SH-SY5Y (cell line): ENCODE data around the gene PYGB.

Source experiments
- GATA2 ChIP-seq: IDR thresholded peaks from 2 replicates; pipeline ENCODE4 v1.6.1; 2011; ENCODE audit warnings: mild to moderate bottlenecking, low read depth, low read length
- GATA3 ChIP-seq: IDR thresholded peaks from 2 replicates; pipeline ENCODE4 v1.6.1; 2011; ENCODE audit warnings: low read depth, mild to moderate bottlenecking, low read length, moderate library complexity

PYGB gene

DNA sequence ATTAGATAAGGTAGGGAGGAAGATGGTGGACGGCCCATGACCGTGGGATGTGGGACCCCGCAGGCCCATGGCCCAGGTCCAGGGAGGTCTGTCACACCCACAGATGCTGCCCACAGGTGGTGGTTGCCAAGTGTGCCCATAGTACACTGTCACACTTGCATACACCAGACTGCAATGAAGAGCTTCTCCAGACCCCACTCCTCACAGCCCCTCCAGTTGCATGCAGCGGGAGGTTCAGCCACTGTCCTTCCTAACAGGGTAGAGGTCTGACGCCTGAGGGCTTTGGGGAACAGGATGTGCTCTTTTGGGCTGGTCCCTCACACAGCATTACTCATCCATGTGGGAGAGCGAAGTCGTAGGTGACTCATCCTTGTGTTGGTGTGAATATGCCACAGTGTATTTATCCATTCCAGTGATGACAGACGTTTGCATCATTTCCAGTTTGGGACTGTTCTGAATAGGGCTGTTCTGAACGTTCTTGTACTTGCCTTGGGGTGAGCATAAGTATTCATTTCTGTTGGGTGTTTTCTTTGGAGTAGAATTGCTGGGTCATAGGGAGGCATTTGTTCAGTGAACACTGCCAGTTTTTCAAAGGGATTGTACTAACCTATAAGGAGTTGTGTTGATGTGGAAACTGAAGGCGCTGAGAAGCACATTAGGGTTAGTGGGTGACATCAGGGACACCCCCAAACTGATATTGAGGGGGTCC lies 10.1 kb upstream of the PYGB start:
- no peak for TF ChIP-seq GATA2
- TF ChIP-seq GATA3: no peak

DNA sequence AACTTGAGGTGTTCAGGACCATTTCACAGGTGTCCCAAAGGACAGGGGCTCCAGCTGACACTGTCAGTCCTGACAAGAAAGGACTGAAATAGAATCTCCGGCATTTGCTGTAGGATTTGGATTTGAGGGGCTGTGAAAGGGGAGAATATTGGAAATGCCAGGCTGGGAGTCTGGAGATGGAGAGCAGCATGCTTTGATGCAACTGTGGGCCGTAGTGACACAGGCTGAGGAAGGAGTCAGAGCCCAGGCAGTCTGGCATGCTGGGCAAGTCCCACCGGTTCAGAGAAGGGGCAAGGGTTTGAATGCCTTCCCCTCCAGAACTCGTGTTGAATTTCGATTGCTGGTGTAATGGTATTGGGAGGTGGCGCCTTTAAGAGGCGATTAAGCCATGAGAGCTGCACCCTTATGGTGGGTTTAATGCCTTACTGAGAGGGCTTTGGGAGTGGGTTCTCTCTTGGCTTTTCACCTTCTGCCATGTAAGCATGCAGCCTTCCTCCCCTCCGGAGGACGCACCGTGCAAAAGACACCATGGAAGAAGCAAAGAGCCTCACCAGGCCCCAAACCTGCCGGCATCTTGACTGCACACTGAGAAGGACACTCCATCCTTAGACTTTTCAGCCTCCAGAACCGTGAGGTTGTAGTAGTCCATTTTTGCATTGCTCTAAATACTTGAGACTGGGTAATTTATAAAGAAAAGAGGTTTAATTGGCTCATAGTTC lies 9.4 kb upstream of the PYGB start:
- TF ChIP-seq GATA2 (no peak), GATA3 (no peak)

- no peak for TF ChIP-seq GATA3
- TF ChIP-seq GATA2: no peak
Observed at GRCh38 chr20:25239387-25240370, 8.2 kb upstream of the PYGB start.

DNA sequence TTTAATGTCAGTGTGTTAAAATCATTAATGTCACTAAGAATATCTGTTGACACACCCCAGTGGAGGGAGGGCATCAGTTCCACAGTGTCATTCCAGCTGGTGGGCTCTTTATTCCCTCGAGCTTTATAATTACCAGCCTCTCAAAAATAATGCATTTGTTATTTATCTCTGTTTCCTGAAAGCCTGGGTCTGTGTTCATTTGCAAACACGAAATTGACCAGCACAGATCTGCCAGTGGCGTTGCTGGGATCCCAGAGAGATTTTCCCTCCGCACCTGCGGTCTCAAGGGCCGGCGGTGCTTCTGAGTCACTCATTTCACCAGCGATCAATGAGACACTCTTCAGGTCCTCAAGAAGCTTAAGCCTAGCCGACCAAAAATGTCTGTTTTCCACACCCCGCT lies 5.7 kb upstream of the PYGB start:
- no peak for TF ChIP-seq GATA3
- TF ChIP-seq GATA2: no peak

DNA sequence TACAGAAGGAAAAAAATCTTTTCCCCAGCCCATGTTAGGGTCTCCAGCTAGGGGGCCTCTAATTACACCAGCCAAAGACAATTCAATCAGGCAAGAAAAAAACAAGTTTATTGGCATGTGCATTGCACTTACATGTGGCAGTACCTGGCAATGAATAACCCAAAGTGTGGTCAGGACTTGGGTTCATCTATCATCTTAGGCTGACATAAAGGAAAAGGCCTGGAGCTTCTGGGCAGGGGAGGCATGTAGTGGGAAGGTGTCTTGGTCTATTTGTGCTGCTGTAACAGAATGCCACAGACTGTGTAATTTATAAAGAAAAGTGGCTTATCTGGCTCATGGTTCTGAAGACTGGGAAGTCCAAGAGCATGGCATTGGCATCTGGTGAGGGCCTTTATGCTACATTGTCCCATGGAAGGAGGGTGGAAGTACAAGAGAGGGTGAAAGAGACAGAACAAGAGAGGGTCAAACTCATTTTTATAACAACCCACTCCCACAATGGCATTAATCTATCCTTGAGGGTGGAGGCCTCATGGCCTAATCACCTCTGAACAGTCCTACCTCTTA lies 4.4 kb upstream of the PYGB start:
- no peak for TF ChIP-seq GATA3
- TF ChIP-seq GATA2: no peak

DNA sequence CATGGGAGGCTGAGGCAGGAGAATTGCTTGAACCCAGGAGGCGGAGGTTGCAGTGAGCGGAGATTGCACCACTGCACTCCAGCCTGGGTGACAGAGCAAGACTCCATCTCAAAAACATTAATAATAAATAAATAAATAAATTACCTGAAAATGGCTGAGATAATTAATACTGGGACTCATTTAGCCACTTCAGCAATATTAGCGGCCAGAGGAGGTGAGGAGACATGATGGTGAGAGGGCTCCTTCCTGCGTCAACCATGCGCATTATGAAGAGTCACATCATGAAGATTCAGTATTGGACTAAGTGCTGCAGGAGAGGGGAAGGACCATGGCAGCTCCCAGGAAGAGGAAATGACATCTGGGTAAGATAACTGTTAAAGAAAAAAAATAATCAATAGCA lies 2.9 kb upstream of the PYGB start:
- TF ChIP-seq GATA2 (no peak), GATA3 (no peak)

DNA sequence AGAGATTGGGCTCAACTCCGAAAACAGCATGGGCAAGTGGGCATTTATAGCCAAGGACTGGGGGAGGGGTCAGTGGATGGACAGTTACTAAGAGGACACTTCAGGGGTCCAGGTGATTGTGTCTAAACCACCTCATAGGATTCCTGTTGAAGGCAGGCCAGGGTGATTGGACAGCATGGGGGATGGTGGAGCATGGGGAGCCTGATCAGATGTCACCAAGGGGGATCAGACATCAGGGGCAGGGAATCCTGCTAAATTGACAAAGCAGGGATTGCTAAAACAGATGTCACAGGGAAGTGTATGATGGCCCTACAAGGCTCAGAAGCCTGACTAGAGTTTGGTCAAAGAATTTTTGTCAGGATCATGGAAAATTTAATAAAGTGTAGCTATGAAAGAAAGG lies 2.4 kb upstream of the PYGB start:
- TF ChIP-seq GATA3: no peak
- TF ChIP-seq GATA2: no peak

DNA sequence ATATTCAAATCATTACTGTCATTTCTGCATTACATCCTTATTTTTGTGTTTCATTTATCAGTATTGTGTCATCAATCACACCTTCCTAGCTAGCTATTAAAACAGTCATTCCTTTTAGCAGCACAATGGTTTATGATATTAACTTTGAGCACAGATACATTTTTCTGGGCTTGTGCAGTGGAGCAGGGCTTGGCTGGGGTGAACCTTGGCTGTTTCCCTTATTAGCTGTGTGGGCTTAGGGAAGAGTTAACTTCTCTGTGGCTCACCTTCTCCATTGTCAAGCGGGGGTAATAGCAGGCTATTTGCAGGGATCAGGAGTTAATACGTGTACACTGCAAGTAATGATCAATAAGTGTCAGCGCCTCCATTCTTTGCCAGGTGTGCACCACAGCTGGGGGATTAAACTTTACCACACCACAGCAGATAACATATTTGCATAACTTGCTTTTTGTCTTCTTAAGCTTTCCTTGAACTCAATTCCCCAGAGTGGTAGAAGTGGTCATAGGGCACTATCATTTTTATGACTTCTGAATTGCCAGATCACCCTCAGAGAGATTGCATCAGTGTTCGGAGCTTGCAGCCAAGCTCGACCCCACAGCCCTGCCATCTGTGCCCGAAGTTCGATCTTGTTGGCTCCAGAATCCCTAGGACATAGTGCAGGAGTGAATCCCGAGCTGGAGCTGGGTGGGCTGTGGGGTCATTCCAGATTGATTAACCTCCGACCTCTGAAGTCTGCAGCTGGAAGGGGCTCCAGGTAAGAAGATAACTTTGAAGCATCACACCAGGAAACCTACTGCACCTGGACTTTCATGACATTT lies 1.5 kb upstream of the PYGB start:
- TF ChIP-seq GATA3: no peak
- TF ChIP-seq GATA2: peak; percentile 83

DNA sequence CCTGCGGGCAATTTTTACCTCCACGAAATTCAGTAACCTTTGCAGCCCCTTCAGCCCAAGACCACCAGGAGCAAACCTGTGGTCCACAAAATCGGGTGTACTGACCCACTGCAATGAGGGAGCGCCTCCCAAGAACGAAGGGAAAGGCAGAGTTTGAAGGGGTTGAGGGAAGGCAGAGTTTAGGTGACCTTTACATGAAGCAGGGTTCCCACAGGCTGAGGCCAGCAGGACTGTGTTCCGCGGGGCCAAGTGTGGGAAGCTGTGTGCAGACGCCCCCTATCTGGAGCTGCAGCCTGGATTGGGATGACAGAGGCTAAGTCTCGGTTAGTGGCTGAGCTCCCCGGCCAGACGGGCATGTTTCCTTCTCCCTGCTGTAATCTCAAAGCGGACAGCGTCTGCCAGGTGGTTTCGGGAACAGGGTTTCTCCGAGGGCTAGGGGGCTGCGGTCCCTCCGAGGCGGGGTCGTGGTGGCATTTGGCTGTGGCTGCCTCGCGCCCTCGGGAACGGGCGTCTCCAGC lies 826 bp upstream of the PYGB start:
- TF ChIP-seq GATA3 (no peak), GATA2 (no peak)

DNA sequence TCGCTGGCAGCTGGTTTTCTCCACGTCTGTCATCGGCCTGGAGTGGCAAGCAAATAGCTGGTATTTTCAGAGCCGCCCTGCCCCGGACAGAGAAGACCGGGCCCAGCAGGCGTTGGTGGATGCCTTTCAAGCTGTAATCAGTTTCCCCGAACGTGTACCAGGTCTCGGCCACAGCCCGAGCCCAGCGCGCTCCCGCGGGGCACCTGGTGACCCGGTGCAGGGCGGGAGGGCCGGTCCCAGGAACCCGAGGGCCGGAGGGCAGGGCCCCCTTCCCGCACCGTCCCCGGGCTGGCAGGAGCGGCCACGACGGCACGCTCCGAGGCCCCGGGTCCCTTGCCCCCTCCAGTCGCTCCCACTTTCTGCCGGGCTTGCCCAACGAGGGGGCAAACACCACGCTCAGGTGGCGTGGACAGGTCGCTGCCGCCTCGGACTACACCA lies 348 bp upstream of the PYGB start:
- no peak for TF ChIP-seq GATA3
- no peak for TF ChIP-seq GATA2

GRCh38 chr20:25248786-25249172 lies 894 bp downstream of the PYGB start:
- TF ChIP-seq GATA2 (no peak), GATA3 (no peak)

DNA sequence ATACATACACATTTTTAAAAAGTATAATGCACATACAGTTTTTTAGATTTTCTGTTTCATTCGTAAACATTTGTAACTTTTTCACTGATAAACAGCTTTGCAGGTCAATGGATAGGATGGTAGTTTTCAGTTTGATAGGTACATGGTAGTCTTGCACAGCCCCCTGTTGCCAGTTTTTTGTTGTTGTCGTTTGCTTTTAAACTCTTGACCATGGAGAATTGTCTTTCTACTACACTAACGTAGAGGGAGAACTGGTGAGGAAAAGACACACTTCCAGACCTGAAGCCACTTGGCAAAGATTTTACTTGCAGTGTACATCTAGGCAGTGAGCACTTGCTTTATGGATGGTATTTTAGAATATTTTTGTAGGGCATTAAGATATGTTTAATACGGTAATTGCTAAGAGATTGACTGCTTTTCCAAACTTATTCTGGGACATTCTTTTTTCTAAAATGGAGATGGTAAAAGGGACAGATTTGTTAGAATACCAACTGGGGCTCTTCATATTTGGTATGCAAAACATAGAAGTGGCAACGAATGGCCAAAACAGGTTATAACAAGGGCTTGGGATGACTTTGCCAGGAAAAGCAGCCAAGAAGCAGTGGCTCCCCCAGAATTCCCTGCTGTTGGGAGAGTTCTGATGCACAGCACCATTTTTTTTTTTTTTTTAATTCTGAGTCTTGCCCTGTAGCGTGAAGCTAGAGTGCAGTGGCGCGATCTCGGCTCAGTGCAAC lies 1.5 kb downstream of the PYGB start:
- no peak for TF ChIP-seq GATA3
- TF ChIP-seq GATA2: no peak
